Fibroblast of the conjunctiva (primary cell): ENCODE results near the gene FHIT.

Experiments used
- DNase-seq: peaks from one replicate; pipeline ENCODE4 v3.0.0-alpha.2; 2010; ENCODE audit warnings: low read depth

Gene FHIT

DNA sequence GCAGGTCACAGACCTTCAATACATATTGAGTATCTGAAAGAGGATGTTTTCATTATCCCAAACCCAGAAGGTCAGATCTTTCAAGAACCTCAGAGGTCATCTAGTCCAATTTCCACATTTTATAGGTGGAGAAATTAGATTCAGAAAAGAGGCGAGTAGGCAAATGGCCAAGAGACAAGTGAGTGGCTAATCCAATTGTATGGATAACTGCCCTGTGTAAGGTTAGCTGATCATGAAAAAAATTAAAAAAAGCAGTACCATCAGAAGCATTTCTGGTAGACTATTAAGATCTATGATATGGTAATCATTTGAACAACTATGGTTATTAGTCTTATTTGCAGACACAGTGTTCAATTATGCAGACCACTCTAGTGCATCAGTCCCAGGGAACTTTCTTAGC, 1540.7 kb downstream of the FHIT start:
- DNase-seq, result no peak

- DNase-seq, result no peak
Observed at GRCh38 chr3:59709702-59710553, 1541.3 kb downstream of the FHIT start.

- no peak for DNase-seq
Observed at GRCh38 chr3:59708202-59708601, 1543.0 kb downstream of the FHIT start.

GRCh38 chr3:59704292-59704691, 1547.0 kb downstream of the FHIT start:
- DNase-seq, result no peak

- DNase-seq, result no peak
Observed at GRCh38 chr3:59699648-59700320, 1551.5 kb downstream of the FHIT start.
